Measurements from ENCODE around the gene HOXB4. TPM values are rescaled to one million over a fixed set of nuclear protein-coding genes. Genes with fewer than 3 reads are reported as not detected.

HOXB4 gene
- total RNA-seq, 2 experiments from 2014 or later: 0.16 to 0.17 TPM

GRCh38 chr17:48545539-48545938 lies 32.6 kb downstream of the HOXB4 start:
- CTCF ChIA-PET: no interaction called here
- POLR2A ChIA-PET: no interaction called here
- peak overlapping the region; percentile 88 for H3K4me3 ChIP-seq (ENCODE audit: low read length)
- H3K4me1 ChIP-seq (ENCODE audit: insufficient read depth, low read length): peaks cover 67% of the 10 kb centered on the region
- no peaks in the 10 kb centered on the region for H3K9me3 ChIP-seq (ENCODE audit: control insufficient read depth in 1 of 2, insufficient read depth in 1 of 2, low read length in 2 of 2)
- intact Hi-C loops (cut with DNase I, micrococcal nuclease): no loop called here
- peak overlapping the region; percentile 91 for H3K4me3 Mint-ChIP-seq
- H3K27ac ChIP-seq (ENCODE audit: low read depth in 1 of 2, low read length in 2 of 2): peak overlapping the region in 1 of 2 donors; percentile 77
- TF ChIP-seq CTCF (IDR thresholded peaks at IDR 0.05): no peak
- H3K27me3 Mint-ChIP-seq: peaks cover 63% of the 10 kb centered on the region
- no peaks in the 10 kb centered on the region for H3K36me3 Mint-ChIP-seq (ENCODE audit: low read depth)
- no peak overlapping the region for H3K27ac Mint-ChIP-seq
- ATAC-seq (ENCODE audit: poor library complexity) (no peak), DNase-seq (no peak)
- H3K36me3 ChIP-seq (ENCODE audit: insufficient read depth, low read length): no peaks in the 10 kb centered on the region
- no peaks in the 10 kb centered on the region for H3K9me3 Mint-ChIP-seq
- peaks cover 53% of the 10 kb centered on the region for H3K4me1 Mint-ChIP-seq (ENCODE audit: low read depth)
- no peaks in the 10 kb centered on the region for H3K27me3 ChIP-seq (ENCODE audit: control insufficient read depth in 1 of 2, insufficient read depth in 2 of 2, low read length in 2 of 2)

- ChIA-PET POLR2A (no interaction called here), CTCF (no interaction called here)
- no peaks in the 10 kb centered on the region for H3K9me3 Mint-ChIP-seq
- peaks cover 56% of the 10 kb centered on the region for H3K4me1 Mint-ChIP-seq (ENCODE audit: low read depth)
- H3K27me3 Mint-ChIP-seq: peaks cover 68% of the 10 kb centered on the region
- intact Hi-C loops (cut with DNase I, micrococcal nuclease): no loop called here
- no peaks in the 10 kb centered on the region for H3K36me3 Mint-ChIP-seq (ENCODE audit: low read depth)
- ATAC-seq (ENCODE audit: poor library complexity): no peak
- no peaks in the 10 kb centered on the region for H3K36me3 ChIP-seq (ENCODE audit: insufficient read depth, low read length)
- H3K4me1 ChIP-seq (ENCODE audit: insufficient read depth, low read length): peaks cover 70% of the 10 kb centered on the region
- H3K4me3 Mint-ChIP-seq: peak within 1 kb of the TSS; percentile 91
- no peaks in the 10 kb centered on the region for H3K27me3 ChIP-seq (ENCODE audit: control insufficient read depth in 1 of 2, insufficient read depth in 2 of 2, low read length in 2 of 2)
- peak within 1 kb of the TSS; percentile 88 for H3K4me3 ChIP-seq (ENCODE audit: low read length)
- H3K9me3 ChIP-seq (ENCODE audit: control insufficient read depth in 1 of 2, insufficient read depth in 1 of 2, low read length in 2 of 2): no peaks in the 10 kb centered on the region
- TF ChIP-seq CTCF (IDR thresholded peaks at IDR 0.05): no peak
- H3K27ac Mint-ChIP-seq: peak within 1 kb of the TSS; percentile 80
- H3K27ac ChIP-seq (ENCODE audit: low read depth in 1 of 2, low read length in 2 of 2): peak within 1 kb of the TSS; percentile 71 to 77
- no peak for DNase-seq
Measured at GRCh38 chr17:48545022-48545375, 33.2 kb downstream of the HOXB4 start, which contains the start of gene HOXB2. HOXB2 (minus strand) TSS chr17:48545109; CDS start chr17:48544911, 198 bp downstream.

- Mint-ChIP-seq H3K4me3 (peak overlapping the region; percentile 91), H3K36me3 (ENCODE audit: low read depth) (no peaks in the 10 kb centered on the region), H3K9me3 (no peaks in the 10 kb centered on the region), H3K4me1 (ENCODE audit: low read depth) (peaks cover 59% of the 10 kb centered on the region), H3K27ac (peak overlapping the region; percentile 80), H3K27me3 (peaks cover 72% of the 10 kb centered on the region)
- H3K4me1 ChIP-seq (ENCODE audit: insufficient read depth, low read length): peaks cover 73% of the 10 kb centered on the region
- no peaks in the 10 kb centered on the region for H3K27me3 ChIP-seq (ENCODE audit: control insufficient read depth in 1 of 2, insufficient read depth in 2 of 2, low read length in 2 of 2)
- peak overlapping the region; percentile 71 to 77 for H3K27ac ChIP-seq (ENCODE audit: low read depth in 1 of 2, low read length in 2 of 2)
- ChIA-PET POLR2A (interaction anchor here (0.6 kb wide), 1 partner anchor 39 kb away, joined by 3 read pairs; no protein-coding TSS in a partner anchor), CTCF (no interaction called here)
- no peak for TF ChIP-seq CTCF (IDR thresholded peaks at IDR 0.05)
- intact Hi-C loops (cut with DNase I, micrococcal nuclease): loop anchor here in 1 of 2 experiments (5.0 kb wide), 1 partner anchor 52 kb away; no protein-coding TSS in a partner anchor
- H3K9me3 ChIP-seq (ENCODE audit: control insufficient read depth in 1 of 2, insufficient read depth in 1 of 2, low read length in 2 of 2): no peaks in the 10 kb centered on the region
- no peaks in the 10 kb centered on the region for H3K36me3 ChIP-seq (ENCODE audit: insufficient read depth, low read length)
- no peak for ATAC-seq (ENCODE audit: poor library complexity)
- peak overlapping the region; percentile 88 for H3K4me3 ChIP-seq (ENCODE audit: low read length)
- DNase-seq: peak in 11 of 14 experiments; percentile 20 to 68 (median 44)
Measured at GRCh38 chr17:48544349-48545021, 33.7 kb downstream of the HOXB4 start.
